Activated naive CD4-positive, alpha-beta T cell treated with anti-CD3 and anti-CD28 coated beads, Interleukin-2, amount 10 ng/mL, durations not matched to agents 5 hours and 36 hours (primary cell): Measurements from ENCODE around the gene GPX3. TPM values are rescaled to one million over a fixed set of nuclear protein-coding genes. Genes with fewer than 3 reads are reported as not detected.

Experiments
- total RNA-seq, 2 experiments: library from RNA; stranded (reverse); gene quantifications; one replicate each; pipeline ENCODE4 v1.2.3, GENCODE V29; 2021

Gene GPX3, protein sequence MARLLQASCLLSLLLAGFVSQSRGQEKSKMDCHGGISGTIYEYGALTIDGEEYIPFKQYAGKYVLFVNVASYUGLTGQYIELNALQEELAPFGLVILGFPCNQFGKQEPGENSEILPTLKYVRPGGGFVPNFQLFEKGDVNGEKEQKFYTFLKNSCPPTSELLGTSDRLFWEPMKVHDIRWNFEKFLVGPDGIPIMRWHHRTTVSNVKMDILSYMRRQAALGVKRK
- total RNA-seq: not detected

DNA sequence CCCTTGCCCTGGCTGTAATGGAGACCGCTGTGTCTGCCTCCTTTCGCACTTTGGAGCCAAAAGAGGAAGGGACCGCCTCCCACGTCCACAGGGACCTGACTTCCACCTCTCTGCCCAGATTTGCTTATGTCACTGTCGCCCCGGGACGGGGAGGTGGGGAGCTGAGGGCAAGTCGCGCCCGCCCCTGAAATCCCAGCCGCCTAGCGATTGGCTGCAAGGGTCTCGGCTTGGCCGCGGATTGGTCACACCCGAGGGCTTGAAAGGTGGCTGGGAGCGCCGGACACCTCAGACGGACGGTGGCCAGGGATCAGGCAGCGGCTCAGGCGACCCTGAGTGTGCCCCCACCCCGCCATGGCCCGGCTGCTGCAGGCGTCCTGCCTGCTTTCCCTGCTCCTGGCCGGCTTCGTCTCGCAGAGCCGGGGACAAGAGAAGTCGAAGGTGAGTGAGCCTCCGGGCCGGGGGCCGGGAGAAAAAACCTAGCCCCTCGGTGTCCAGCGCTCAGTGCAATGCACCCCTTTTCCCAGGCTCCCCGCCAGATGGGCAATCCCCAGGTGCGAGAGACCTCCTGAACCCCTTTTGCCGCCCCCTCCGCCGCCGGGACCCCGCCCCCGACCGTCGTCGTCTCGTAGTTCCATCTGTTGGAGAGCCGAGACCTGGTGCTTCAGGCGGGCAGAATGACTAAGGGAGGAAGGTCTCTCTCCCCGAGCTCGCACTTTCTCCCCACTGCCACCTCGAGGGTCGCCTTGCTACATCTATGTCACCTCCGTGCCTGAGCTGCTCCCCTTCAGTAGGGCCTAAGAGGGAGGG lies at the start of gene GPX3:
Gene GPX3, plus strand, starts transcription at position 288 of the 807 bp plus-strand sequence. Its CDS starts 64 bp downstream, at position 352.

Other genes with a start within 250 kb of the GPX3 start
- gene SMIM3, start 241.8 kb upstream of the GPX3 start, total RNA-seq: 10 to 100 TPM; 11.8 to 12.6 TPM
- 1 to 10 TPM; 2.2 to 3.1 TPM for gene IRGM, start 174.1 kb upstream of the GPX3 start, total RNA-seq
- under 1 TPM; 0.79 to 0.93 TPM for gene ZNF300, start 115.6 kb upstream of the GPX3 start, total RNA-seq
- gene TNIP1, start 60.4 kb downstream of the GPX3 start, total RNA-seq: 100 to 1,000 TPM; 143 to 148 TPM
- gene ANXA6, start 137.2 kb downstream of the GPX3 start, total RNA-seq: 100 to 1,000 TPM; 540 to 545 TPM
- 10 to 100 TPM; 63.3 to 64.7 TPM for gene CCDC69, start 203.5 kb downstream of the GPX3 start, total RNA-seq
- gene GM2A, start 232.6 kb downstream of the GPX3 start, total RNA-seq: 10 to 100 TPM; 23.5 to 26.4 TPM